AG04450 (cell line): ENCODE data around the gene CADM1. TPM values are rescaled to one million over a fixed set of nuclear protein-coding genes. Genes with fewer than 3 reads are reported as not detected.

Source experiments
- CTCF ChIA-PET: fragments of 300-600, 350-600 bp; formaldehyde crosslinking; extraction: SDS; loops from one replicate; lab custom pipeline; 2022; ENCODE audit warnings: antibody characterized with exemption, inconsistent platforms; lab: Charles Lee
- POLR2A ChIA-PET: fragments of 350-600 bp; formaldehyde crosslinking; extraction: SDS; loops from one replicate; lab custom pipeline; 2021; ENCODE audit warnings: antibody characterized with exemption, inconsistent platforms; lab: Yijun Ruan, JAX
- DNase-seq: peaks from one replicate; pipeline ENCODE4 v3.0.0-alpha.2; 2011; ENCODE audit warnings: low read depth, low spot score
- H3K27ac ChIP-seq: one replicate; pipeline ENCODE4 v1.5.1; 2012; ENCODE audit warnings: low read depth, low read length, control low read depth
- H3K27me3 ChIP-seq: one replicate; pipeline ENCODE4 v1.6.0; 2012; ENCODE audit warnings: low read length; ENCODE audit not compliant: control insufficient read depth, insufficient read depth
- H3K4me3 ChIP-seq: 2 replicates; pipeline ENCODE4 v1.5.1; 2011; ENCODE audit warnings: mild to moderate bottlenecking, low read depth, low read length, control low read depth
- H3K9me3 ChIP-seq: 2 replicates; pipeline ENCODE4 v1.5.1; 2012; ENCODE audit warnings: low read length; ENCODE audit not compliant: control insufficient read depth, insufficient read depth
- polyA plus RNA-seq: library from polyadenylated mRNA; depleted of rRNA; stranded (reverse); fragments of >200 nt; gene quantifications from 2 replicates; pipeline ENCODE4 v1.2.3, GENCODE V29; 2011
- TF ChIP-seq, protein P1 (sequence below): IDR thresholded peaks from 2 replicates; pipeline ENCODE4 v1.5.1; 2011; ENCODE audit warnings: low read depth, low read length, control low read depth, inconsistent platforms

Gene CADM1
- polyA plus RNA-seq, 1 experiment, result 70.7 TPM

DNA sequence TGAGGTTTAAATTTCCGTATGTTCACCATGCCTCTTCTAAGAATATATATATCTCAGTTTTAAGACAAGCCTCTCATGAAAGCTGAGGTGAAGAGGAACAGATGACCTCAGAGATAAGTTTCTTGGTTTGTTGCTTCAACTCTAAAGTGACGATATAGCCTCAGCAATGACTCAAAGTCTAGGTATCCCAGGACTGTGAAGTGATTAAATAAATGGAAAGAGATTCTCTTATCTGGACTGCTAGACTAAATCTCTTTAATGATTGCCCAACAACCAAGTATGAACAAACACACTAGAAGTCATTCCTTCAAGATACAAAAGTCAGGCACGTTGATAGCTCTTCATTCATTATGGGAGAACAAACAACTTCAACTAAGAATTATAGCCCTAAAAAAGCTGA is 15.3 kb downstream of the CADM1 start:
- peak; percentile 59 for DNase-seq
- Histone ChIP-seq H3K4me3 (no peak overlapping the region), H3K9me3 (no peaks in the 10 kb centered on the region), H3K27ac (no peak overlapping the region), H3K27me3 (no peaks in the 10 kb centered on the region)
- ChIA-PET CTCF (interaction anchor here (0.6 to 1.8 kb wide), 3 partner anchors 13 to 16 kb away, joined by 3 to 5 read pairs (median 4); partner anchors contain the start of gene CADM1), POLR2A (no interaction called here)
- TF ChIP-seq, protein P1, sequence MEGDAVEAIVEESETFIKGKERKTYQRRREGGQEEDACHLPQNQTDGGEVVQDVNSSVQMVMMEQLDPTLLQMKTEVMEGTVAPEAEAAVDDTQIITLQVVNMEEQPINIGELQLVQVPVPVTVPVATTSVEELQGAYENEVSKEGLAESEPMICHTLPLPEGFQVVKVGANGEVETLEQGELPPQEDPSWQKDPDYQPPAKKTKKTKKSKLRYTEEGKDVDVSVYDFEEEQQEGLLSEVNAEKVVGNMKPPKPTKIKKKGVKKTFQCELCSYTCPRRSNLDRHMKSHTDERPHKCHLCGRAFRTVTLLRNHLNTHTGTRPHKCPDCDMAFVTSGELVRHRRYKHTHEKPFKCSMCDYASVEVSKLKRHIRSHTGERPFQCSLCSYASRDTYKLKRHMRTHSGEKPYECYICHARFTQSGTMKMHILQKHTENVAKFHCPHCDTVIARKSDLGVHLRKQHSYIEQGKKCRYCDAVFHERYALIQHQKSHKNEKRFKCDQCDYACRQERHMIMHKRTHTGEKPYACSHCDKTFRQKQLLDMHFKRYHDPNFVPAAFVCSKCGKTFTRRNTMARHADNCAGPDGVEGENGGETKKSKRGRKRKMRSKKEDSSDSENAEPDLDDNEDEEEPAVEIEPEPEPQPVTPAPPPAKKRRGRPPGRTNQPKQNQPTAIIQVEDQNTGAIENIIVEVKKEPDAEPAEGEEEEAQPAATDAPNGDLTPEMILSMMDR, result no peak

DNA sequence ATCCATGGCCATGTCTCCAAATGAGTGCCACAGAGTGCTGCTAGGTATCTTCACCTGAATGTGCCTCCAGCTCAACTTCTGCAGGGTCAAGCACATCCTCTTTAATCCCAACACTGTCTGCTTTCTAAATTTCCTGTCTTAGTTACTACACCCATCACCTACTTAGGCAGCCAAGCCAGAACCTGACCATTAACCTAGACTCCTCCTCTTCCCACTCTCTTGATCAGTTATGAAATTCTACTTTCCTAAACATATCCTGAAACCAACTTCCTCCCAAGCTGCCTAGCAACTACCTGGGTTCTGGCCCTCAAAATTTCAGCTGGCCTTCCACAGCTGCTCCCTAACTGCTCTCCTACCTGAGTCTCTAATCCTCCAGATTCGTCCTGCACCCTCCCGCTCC is 22.7 kb downstream of the CADM1 start:
- H3K9me3 ChIP-seq, result no peaks in the 10 kb centered on the region

DNA sequence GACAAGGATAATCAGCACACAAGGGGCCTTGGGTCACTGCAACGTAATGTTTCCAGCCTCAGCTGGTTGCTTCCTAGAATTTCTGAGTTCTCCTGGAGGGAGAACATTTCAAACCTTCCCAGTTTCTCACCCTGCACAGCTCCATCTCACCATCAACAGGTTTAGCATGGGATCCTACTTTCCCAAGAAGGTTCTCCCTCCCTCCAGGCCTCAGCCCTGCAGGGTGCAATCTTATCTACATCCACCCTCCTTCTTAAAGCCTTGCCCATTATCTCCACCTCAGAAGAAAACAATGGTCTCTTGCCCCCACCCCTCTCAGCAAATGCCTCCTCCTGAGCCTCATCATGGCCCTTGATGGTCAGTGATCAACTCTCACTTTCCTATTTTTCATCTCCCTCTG is 23.6 kb downstream of the CADM1 start:
- H3K4me3 ChIP-seq, result no peak overlapping the region
- H3K27ac ChIP-seq, result no peak overlapping the region
- ChIA-PET CTCF (no interaction called here), POLR2A (no interaction called here)
- no peak for DNase-seq
- TF ChIP-seq, protein P1, result no peak
- no peaks in the 10 kb centered on the region for H3K9me3 ChIP-seq
- H3K27me3 ChIP-seq, result no peaks in the 10 kb centered on the region

More for the DNA sequence above, 22.7 kb downstream of the CADM1 start:
- Histone ChIP-seq H3K27ac (no peak overlapping the region), H3K27me3 (no peaks in the 10 kb centered on the region), H3K4me3 (no peak overlapping the region)
- TF ChIP-seq, protein P1, result no peak
- ChIA-PET POLR2A (no interaction called here), CTCF (no interaction called here)
- DNase-seq, result no peak

DNA sequence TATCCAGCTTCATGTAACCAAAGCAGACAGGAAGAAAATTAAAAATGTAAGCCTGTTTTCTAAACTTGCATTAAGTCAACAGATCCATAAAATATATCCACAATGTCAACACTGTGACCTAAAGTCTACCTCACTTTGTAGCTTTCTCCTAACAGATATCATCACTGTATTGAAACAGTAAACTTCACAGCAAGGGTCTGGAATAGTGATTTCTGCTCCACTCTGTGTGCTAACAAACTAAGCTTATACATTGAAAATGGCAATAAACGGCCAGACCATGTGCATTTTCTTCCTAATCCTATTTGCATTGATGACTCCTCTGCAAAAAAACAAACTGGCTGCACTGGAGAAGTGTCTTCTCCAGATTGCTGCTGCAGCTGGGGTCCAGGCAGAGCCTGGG is 26.8 kb downstream of the CADM1 start:
- CTCF ChIA-PET, result no interaction called here

DNA sequence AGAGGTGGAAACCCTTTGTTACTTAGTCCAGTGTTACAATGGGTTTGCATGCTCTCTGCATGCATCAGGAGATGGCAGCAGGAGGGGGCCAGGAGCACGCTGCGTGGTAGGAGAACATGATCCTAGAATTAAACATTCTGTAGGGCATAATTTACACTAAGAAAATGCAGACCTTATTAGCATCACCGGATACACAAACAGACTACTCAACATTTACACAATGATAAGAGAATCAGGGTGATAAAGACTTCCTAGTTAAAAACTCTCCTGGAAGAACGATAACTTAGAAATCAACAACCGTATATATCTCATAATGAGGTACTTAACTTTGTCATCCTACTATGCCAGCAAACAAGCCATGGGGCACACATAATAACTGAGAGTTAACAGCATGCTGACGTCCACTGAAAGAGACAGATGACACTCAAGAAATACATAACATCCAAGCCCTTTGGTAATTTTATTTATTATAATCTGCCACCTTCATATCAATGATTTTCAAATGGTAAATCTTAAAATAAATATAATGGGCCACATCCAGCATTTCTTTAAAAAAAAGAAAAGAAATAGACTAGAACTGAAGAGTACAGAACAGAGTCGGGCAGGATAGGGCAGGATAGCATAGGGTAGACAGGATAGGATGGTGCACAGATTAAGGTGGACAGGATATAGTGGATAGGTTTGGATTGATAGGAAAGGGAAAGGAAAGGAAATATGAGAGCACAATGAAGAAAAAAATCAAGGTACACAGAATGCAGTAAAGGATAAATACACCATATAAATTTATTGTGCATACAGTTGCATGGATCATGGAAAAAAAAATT is 27.5 kb downstream of the CADM1 start:
- Histone ChIP-seq H3K27ac (no peak overlapping the region), H3K9me3 (no peaks in the 10 kb centered on the region), H3K27me3 (no peaks in the 10 kb centered on the region), H3K4me3 (no peak overlapping the region)
- no peak for DNase-seq
- CTCF ChIA-PET, result no interaction called here
- TF ChIP-seq, protein P1, result no peak
- POLR2A ChIA-PET, result no interaction called here

More for the DNA sequence above, 26.8 kb downstream of the CADM1 start:
- H3K27ac ChIP-seq, result no peak overlapping the region
- POLR2A ChIA-PET, result no interaction called here
- no peaks in the 10 kb centered on the region for H3K9me3 ChIP-seq
- no peak for DNase-seq
- TF ChIP-seq, protein P1, result no peak
- H3K4me3 ChIP-seq, result no peak overlapping the region
- no peaks in the 10 kb centered on the region for H3K27me3 ChIP-seq
